ENCODE data around the gene OCRL. TPM values are rescaled to one million over a fixed set of nuclear protein-coding genes. Genes with fewer than 3 reads are reported as not detected.
"Not testable (repeated sequence)": the region's sequence is repeated elsewhere in the genome, so short reads cannot be mapped to it uniquely, and the experiment has no call there.

The OCRL gene
- total and polyA plus RNA-seq, 4 donors, result 3.1 to 13.1 (median 5.7) TPM

DNA sequence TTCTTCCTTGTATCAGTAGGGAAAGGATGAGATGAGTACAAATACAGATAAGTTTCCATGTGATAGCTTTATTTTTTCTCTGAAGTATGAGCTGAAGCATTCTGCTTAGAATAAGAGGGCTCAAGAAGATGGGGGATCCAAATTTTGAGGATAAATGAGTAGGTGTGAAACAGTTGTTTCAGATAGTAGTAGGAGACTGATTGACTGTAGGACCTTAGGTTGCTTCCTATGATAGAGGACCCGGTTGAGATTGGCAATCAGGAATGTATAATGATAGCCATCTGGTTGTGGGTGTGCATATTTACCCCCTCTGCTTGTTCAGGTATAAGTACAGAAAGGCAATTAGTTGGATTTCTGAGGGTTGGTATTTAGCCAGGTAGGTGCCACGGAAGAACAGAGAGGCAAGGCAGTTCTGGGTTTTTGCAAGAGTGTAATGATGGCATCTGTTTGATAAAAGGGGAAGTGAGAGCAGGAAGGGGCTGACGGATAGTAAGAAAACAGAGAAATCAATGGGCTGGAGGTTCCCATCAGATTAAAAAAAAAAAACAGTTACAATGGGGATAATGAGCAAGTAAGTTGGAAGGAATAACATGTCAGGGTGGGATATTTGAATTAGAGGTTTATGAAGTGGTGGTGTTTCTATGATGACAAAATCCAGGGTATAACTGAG lies 13.7 kb downstream of the OCRL start:
- no peak overlapping the region for H3K4me3 ChIP-seq (ENCODE audit: low read depth in 1 of 3, low read length in 3 of 3)
- no peak overlapping the region for H3K27ac ChIP-seq (ENCODE audit: low read depth in 1 of 2, low read length in 2 of 2)
- no peak overlapping the region for H3K9ac ChIP-seq (ENCODE audit: low read depth in 1 of 2, low read length in 2 of 2)
- TF ChIP-seq YY1 (IDR thresholded peaks at IDR 0.05), result no peak
- TF ChIP-seq, protein P1, sequence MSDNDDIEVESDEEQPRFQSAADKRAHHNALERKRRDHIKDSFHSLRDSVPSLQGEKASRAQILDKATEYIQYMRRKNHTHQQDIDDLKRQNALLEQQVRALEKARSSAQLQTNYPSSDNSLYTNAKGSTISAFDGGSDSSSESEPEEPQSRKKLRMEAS (IDR thresholded peaks at IDR 0.05), result no peak
- no peak for TF ChIP-seq TAF1 (conservative IDR thresholded peaks at IDR 0.05)
- no peak for TF ChIP-seq RAD21 (IDR thresholded peaks at IDR 0.05)
- peaks cover 0 to 10% (median 3%) of the 10 kb centered on the region in 4 donors for H3K36me3 ChIP-seq (ENCODE audit: control insufficient read depth in 4 of 4, insufficient read depth in 3 of 4, low read depth in 1 of 4, low read length in 3 of 4)
- peaks cover 0 to 5% (median 2%) of the 10 kb centered on the region in 4 donors for H3K4me1 ChIP-seq (ENCODE audit: control insufficient read depth in 4 of 4, insufficient read depth in 4 of 4, low read length in 3 of 4)
- no peaks in the 10 kb centered on the region for H3K9me3 ChIP-seq (ENCODE audit: control insufficient read depth in 4 of 4, low read length in 3 of 4)
- 77% methylated on average over 3 of the region's 3 CpGs for WGBS
- H3K27me3 ChIP-seq (ENCODE audit: control insufficient read depth in 4 of 4, insufficient read depth in 4 of 4, low read length in 3 of 4), result no peaks in the 10 kb centered on the region
- DNase-seq (ENCODE audit: low spot score), result no peak

DNA sequence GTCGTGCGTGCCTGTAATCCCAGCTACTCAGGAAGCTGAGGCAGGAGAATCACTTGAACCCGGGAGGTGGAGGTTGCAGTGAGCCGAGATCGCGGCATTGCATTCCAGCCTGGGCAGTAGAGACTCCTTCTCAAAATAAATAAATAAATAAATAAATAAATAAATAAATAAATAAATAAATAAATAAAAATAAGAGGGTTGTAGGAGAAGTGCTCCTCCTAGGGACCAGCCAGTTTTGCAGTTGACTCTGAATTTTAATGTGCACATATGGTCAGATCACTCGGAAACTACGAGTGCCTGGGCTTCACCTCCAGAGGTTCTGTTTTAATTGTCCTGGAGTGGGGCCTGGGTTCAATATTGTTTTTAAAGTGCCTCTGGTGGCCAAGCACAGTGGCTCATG lies 14.8 kb downstream of the OCRL start:
- H3K4me3 ChIP-seq (ENCODE audit: low read depth in 1 of 3, low read length in 3 of 3); DNase-seq (ENCODE audit: low spot score); H3K4me1 ChIP-seq (ENCODE audit: control insufficient read depth in 4 of 4, insufficient read depth in 4 of 4, low read length in 3 of 4); H3K27me3 ChIP-seq (ENCODE audit: control insufficient read depth in 4 of 4, insufficient read depth in 4 of 4, low read length in 3 of 4); H3K9me3 ChIP-seq (ENCODE audit: control insufficient read depth in 4 of 4, low read length in 3 of 4); H3K27ac ChIP-seq (ENCODE audit: low read depth in 1 of 2, low read length in 2 of 2); H3K9ac ChIP-seq (ENCODE audit: low read depth in 1 of 2, low read length in 2 of 2): not testable (repeated sequence)
- 91% methylated on average over 8 of the region's 8 CpGs for WGBS
- H3K36me3 ChIP-seq (ENCODE audit: control insufficient read depth in 4 of 4, insufficient read depth in 3 of 4, low read depth in 1 of 4, low read length in 3 of 4), result peaks cover 0 to 16% (median 9%) of the 10 kb centered on the region in 4 donors
- peak; percentile 10 to 33 for TF ChIP-seq RAD21 (IDR thresholded peaks at IDR 0.05)

DNA sequence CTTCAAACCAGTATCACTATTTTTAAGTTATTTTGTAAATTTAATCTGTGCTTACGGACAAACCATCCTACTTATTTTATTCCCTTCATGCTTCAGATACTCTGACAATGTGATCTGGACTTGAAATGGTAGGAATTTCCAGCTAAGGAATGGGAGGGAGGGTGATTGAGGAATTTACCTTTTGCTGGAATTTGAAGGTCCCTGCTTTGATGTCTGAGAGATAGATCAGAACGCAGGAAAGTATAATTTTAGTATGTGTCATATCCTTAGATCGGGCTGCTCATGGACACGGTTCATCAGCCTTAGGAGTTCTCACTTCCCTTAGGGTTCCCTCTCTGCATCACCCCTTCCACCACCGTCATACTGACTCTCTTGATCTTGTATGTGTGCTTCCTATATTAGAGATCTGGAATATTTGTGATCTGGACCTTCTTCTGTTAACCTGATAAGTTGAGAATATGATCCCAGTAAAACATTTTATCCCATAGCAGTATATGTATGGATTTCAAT lies 16.8 kb downstream of the OCRL start:
- no peak for TF ChIP-seq HNF4G (IDR thresholded peaks at IDR 0.05)
- TF ChIP-seq EGR1 (IDR thresholded peaks at IDR 0.05; ENCODE audit: low read depth in 2 of 2), result no peak
- TF ChIP-seq, protein P2, sequence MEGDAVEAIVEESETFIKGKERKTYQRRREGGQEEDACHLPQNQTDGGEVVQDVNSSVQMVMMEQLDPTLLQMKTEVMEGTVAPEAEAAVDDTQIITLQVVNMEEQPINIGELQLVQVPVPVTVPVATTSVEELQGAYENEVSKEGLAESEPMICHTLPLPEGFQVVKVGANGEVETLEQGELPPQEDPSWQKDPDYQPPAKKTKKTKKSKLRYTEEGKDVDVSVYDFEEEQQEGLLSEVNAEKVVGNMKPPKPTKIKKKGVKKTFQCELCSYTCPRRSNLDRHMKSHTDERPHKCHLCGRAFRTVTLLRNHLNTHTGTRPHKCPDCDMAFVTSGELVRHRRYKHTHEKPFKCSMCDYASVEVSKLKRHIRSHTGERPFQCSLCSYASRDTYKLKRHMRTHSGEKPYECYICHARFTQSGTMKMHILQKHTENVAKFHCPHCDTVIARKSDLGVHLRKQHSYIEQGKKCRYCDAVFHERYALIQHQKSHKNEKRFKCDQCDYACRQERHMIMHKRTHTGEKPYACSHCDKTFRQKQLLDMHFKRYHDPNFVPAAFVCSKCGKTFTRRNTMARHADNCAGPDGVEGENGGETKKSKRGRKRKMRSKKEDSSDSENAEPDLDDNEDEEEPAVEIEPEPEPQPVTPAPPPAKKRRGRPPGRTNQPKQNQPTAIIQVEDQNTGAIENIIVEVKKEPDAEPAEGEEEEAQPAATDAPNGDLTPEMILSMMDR (IDR thresholded peaks at IDR 0.05; ENCODE audit: low read depth, low read length, missing input control), result no peak
- no peak for TF ChIP-seq NR2F2 (IDR thresholded peaks at IDR 0.05)
- TF ChIP-seq RXRA (IDR thresholded peaks at IDR 0.05), result no peak
- no peak for TF ChIP-seq GABPA (IDR thresholded peaks at IDR 0.05 in 1 of 2, conservative IDR thresholded peaks at IDR 0.05 in 1 of 2)
- no peak for TF ChIP-seq RAD21 (IDR thresholded peaks at IDR 0.05)
- TF ChIP-seq, protein P1 (IDR thresholded peaks at IDR 0.05), result no peak
- TF ChIP-seq, protein P3, sequence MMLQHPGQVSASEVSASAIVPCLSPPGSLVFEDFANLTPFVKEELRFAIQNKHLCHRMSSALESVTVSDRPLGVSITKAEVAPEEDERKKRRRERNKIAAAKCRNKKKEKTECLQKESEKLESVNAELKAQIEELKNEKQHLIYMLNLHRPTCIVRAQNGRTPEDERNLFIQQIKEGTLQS (IDR thresholded peaks at IDR 0.05), result no peak
- no peak for TF ChIP-seq SP1 (IDR thresholded peaks at IDR 0.05)
- TF ChIP-seq, protein P4, sequence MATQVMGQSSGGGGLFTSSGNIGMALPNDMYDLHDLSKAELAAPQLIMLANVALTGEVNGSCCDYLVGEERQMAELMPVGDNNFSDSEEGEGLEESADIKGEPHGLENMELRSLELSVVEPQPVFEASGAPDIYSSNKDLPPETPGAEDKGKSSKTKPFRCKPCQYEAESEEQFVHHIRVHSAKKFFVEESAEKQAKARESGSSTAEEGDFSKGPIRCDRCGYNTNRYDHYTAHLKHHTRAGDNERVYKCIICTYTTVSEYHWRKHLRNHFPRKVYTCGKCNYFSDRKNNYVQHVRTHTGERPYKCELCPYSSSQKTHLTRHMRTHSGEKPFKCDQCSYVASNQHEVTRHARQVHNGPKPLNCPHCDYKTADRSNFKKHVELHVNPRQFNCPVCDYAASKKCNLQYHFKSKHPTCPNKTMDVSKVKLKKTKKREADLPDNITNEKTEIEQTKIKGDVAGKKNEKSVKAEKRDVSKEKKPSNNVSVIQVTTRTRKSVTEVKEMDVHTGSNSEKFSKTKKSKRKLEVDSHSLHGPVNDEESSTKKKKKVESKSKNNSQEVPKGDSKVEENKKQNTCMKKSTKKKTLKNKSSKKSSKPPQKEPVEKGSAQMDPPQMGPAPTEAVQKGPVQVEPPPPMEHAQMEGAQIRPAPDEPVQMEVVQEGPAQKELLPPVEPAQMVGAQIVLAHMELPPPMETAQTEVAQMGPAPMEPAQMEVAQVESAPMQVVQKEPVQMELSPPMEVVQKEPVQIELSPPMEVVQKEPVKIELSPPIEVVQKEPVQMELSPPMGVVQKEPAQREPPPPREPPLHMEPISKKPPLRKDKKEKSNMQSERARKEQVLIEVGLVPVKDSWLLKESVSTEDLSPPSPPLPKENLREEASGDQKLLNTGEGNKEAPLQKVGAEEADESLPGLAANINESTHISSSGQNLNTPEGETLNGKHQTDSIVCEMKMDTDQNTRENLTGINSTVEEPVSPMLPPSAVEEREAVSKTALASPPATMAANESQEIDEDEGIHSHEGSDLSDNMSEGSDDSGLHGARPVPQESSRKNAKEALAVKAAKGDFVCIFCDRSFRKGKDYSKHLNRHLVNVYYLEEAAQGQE (IDR thresholded peaks at IDR 0.05), result no peak
- TF ChIP-seq JUND (IDR thresholded peaks at IDR 0.05), result no peak
- no peak for TF ChIP-seq TAF1 (conservative IDR thresholded peaks at IDR 0.05)
- H3K27me3 ChIP-seq (ENCODE audit: control insufficient read depth in 4 of 4, insufficient read depth in 4 of 4, low read length in 3 of 4), result no peaks in the 10 kb centered on the region
- H3K27ac ChIP-seq (ENCODE audit: low read depth in 1 of 2, low read length in 2 of 2), result no peak overlapping the region
- H3K4me3 ChIP-seq (ENCODE audit: low read depth in 1 of 3, low read length in 3 of 3), result no peak overlapping the region
- peaks cover 0 to 23% (median 13%) of the 10 kb centered on the region in 4 donors for H3K36me3 ChIP-seq (ENCODE audit: control insufficient read depth in 4 of 4, insufficient read depth in 3 of 4, low read depth in 1 of 4, low read length in 3 of 4)
- no peaks in the 10 kb centered on the region for H3K9me3 ChIP-seq (ENCODE audit: control insufficient read depth in 4 of 4, low read length in 3 of 4)
- WGBS, result 92% methylated on average over 5 of the region's 5 CpGs
- H3K4me1 ChIP-seq (ENCODE audit: control insufficient read depth in 4 of 4, insufficient read depth in 4 of 4, low read length in 3 of 4), result no peaks in the 10 kb centered on the region
- DNase-seq (ENCODE audit: low spot score), result no peak
- H3K9ac ChIP-seq (ENCODE audit: low read depth in 1 of 2, low read length in 2 of 2), result no peak overlapping the region
